HCT116 (cell line): Measurements from ENCODE around the gene PRR3. TPM values are rescaled to one million over a fixed set of nuclear protein-coding genes. Genes with fewer than 3 reads are reported as not detected.

Source experiments
- ATAC-seq: fragments of 200-7000 bp; cut with Tn5 transposase; 2 replicates; pipeline ENCODE4 v1.9.1; 2020; ENCODE audit warnings: mild to moderate bottlenecking, moderate library complexity
- BruUV-seq: library from RNA; stranded (reverse); fragments of 400-500 nt; replicated peaks from 2 replicates; lab custom pipeline; 2021; lab: Mats Ljungman, UMichigan
- CTCF ChIA-PET: fragments of 300-600 bp; sonication (Branson Sonifier 250); formaldehyde crosslinking; loops from one replicate; lab custom pipeline; 2021; ENCODE audit warnings: antibody characterized with exemption; lab: Charles Lee
- POLR2A ChIA-PET: fragments of 300-600, 350-600 bp; sonication (Branson Sonifier 250); formaldehyde crosslinking; loops from one replicate; lab custom pipeline; 2021; ENCODE audit warnings: antibody characterized with exemption; lab: Charles Lee
- RAD21 ChIA-PET, 2 experiments: fragments of 300-600 bp; sonication (Branson Sonifier 250); formaldehyde crosslinking; loops; one replicate each; lab custom pipeline; 2023; ENCODE audit warnings: low total read pairs in 2 of 2; ENCODE audit not compliant: uncharacterized antibody in 2 of 2, unreplicated experiment in 2 of 2, low non-redundant PET in 1 of 2; lab: Charles Lee
- DNase-seq: peaks from one replicate; pipeline ENCODE4 v3.0.0-alpha.2; 2010; ENCODE audit warnings: low read depth, low spot score
- H2AFZ ChIP-seq: fragments of 200-600 bp; shearing (Covaris generic), sonication (generic); 2 replicates; pipeline ENCODE4 v1.6.1; 2017; ENCODE audit warnings: low read depth, mixed run types, mixed read lengths, antibody characterized with exemption, low read length; ENCODE audit not compliant: poor library complexity, severe bottlenecking
- H3K27ac ChIP-seq: 2 replicates; pipeline ENCODE4 v1.5.1; 2012; ENCODE audit warnings: low read depth, low read length
- H3K27me3 ChIP-seq: fragments of 200-600 bp; sonication (generic); 2 replicates; pipeline ENCODE4 v1.6.1; 2016; ENCODE audit warnings: mixed run types, low read length, mixed read lengths; ENCODE audit not compliant: insufficient read depth
- H3K36me3 ChIP-seq, 2 experiments: fragments of 200-500 bp in 1 of 2; fragments of 200-600 bp in 1 of 2; sonication (Bioruptor generic) in 1 of 2; sonication (generic) in 1 of 2; 2 replicates each; pipeline versions ENCODE4 v1.5.1 to v1.6.1; 2014 to 2016; ENCODE audit warnings: low read length in 2 of 2, inconsistent platforms in 1 of 2, mixed read lengths in 1 of 2, mixed run types in 1 of 2; ENCODE audit not compliant: insufficient read depth in 2 of 2, control insufficient read depth in 1 of 2
- H3K4me1 ChIP-seq, 2 experiments: fragments of 200-600 bp in 1 of 2; sonication (generic) in 1 of 2; 2 replicates each; pipeline versions ENCODE4 v1.5.1 to v1.6.1; 2012 to 2017; ENCODE audit warnings: low read length in 2 of 2, inconsistent platforms in 1 of 2, mild to moderate bottlenecking in 1 of 2, mixed read lengths in 1 of 2, mixed run types in 1 of 2, moderate library complexity in 1 of 2; ENCODE audit not compliant: insufficient read depth in 2 of 2, control insufficient read depth in 1 of 2
- H3K4me2 ChIP-seq: fragments of 200-600 bp; sonication (generic); 2 replicates; pipeline ENCODE4 v1.6.1; 2017; ENCODE audit warnings: mixed run types, low read length, mixed read lengths
- H3K4me3 ChIP-seq, 2 experiments: fragments of 200-600 bp in 1 of 2; sonication (generic) in 1 of 2; replicated peaks in 1 of 2; 2 replicates each; pipeline ENCODE4 v1.5.1; 2011 to 2016; ENCODE audit warnings: low read length in 2 of 2, control low read depth in 1 of 2, low read depth in 1 of 2, mild to moderate bottlenecking in 1 of 2, mixed read lengths in 1 of 2, mixed run types in 1 of 2
- H3K79me2 ChIP-seq: fragments of 200-600 bp; sonication (generic); 2 replicates; pipeline ENCODE4 v1.6.1; 2017; ENCODE audit warnings: mild to moderate bottlenecking, mixed run types, low read length, moderate library complexity, mixed read lengths; ENCODE audit not compliant: insufficient read depth
- H3K9ac ChIP-seq: fragments of 200-600 bp; sonication (generic); 2 replicates; pipeline ENCODE4 v1.6.1; 2016; ENCODE audit warnings: low read length, mixed read lengths
- H3K9me2 ChIP-seq: fragments of 200-600 bp; sonication (generic), shearing (Covaris generic); 2 replicates; pipeline ENCODE4 v1.6.1; 2017; ENCODE audit warnings: mixed run types, mild to moderate bottlenecking, moderate library complexity; ENCODE audit not compliant: insufficient read depth
- H3K9me3 ChIP-seq, 2 experiments: fragments of 200-500 bp in 1 of 2; fragments of 200-600 bp in 1 of 2; sonication (Bioruptor generic) in 1 of 2; sonication (generic) in 1 of 2; 2 replicates each; pipeline ENCODE4 v1.6.1; 2014 to 2017; ENCODE audit warnings: low read length in 2 of 2, mixed read lengths in 2 of 2, inconsistent platforms in 1 of 2, low read depth in 1 of 2, mild to moderate bottlenecking in 1 of 2, mixed run types in 1 of 2, moderate library complexity in 1 of 2; ENCODE audit not compliant: control insufficient read depth in 1 of 2, insufficient read depth in 1 of 2
- H4K20me1 ChIP-seq: fragments of 200-600 bp; sonication (generic), shearing (Covaris generic); 2 replicates; pipeline ENCODE4 v1.6.1; 2017; ENCODE audit warnings: mixed run types, mild to moderate bottlenecking, moderate library complexity; ENCODE audit not compliant: insufficient read depth
- CEBPB ChIP-seq: IDR thresholded peaks from 2 replicates; pipeline ENCODE4 v1.6.1; 2012; ENCODE audit warnings: low read depth
- ELF1 ChIP-seq: IDR thresholded peaks from 2 replicates; pipeline ENCODE4 v1.6.1; 2012; ENCODE audit warnings: low read depth, borderline replicate concordance
- EZH2 ChIP-seq: fragments of 200-600 bp; sonication (generic); IDR thresholded peaks from 2 replicates; pipeline ENCODE4 v1.6.1; 2017; ENCODE audit warnings: antibody characterized with exemption, mixed run types
- FOSL1 ChIP-seq: IDR thresholded peaks from 2 replicates; pipeline ENCODE4 v1.6.1; 2012; ENCODE audit warnings: low read depth
- POLR2A ChIP-seq: IDR thresholded peaks from 2 replicates; pipeline ENCODE4 v1.7.0; 2011; ENCODE audit warnings: borderline replicate concordance; ENCODE audit not compliant: insufficient read depth, insufficient read length; ENCODE audit errors: extremely low read depth
- POLR2AphosphoS5 ChIP-seq: IDR thresholded peaks from 2 replicates; pipeline ENCODE4 v1.6.1; 2011; ENCODE audit warnings: mild to moderate bottlenecking, low read depth, low read length, moderate library complexity
- SP1 ChIP-seq: IDR thresholded peaks from 2 replicates; pipeline ENCODE4 v1.6.1; 2012; ENCODE audit warnings: low read depth
- SRF ChIP-seq: IDR thresholded peaks from 2 replicates; pipeline ENCODE4 v1.6.1; 2012; ENCODE audit warnings: low read depth
- YY1 ChIP-seq: IDR thresholded peaks from 2 replicates; pipeline ENCODE4 v1.6.1; 2011; ENCODE audit warnings: low read length, low read depth, moderate library complexity, mild to moderate bottlenecking; ENCODE audit not compliant: insufficient replicate concordance; ENCODE audit errors: extremely low read depth
- ZFX ChIP-seq: fragments of 450-650 bp; IDR thresholded peaks from 2 replicates; pipeline ENCODE4 v1.6.1; 2017
- intact Hi-C: fragments of 100-400 bp; cut with micrococcal nuclease; formaldehyde crosslinking; loops from 2 replicates; pipeline ENCODE4 v1.10.0; 2022
- total RNA-seq: library from RNA; stranded (reverse); gene quantifications from one replicate; pipeline ENCODE4 v1.2.1, GENCODE V29; 2021; ENCODE audit not compliant: unreplicated experiment
- TF ChIP-seq, protein P1 (sequence below), 3 experiments: fragments of 200-600 bp in 1 of 3; sonication (generic) in 1 of 3; IDR thresholded peaks in 2 of 3; conservative IDR thresholded peaks in 1 of 3; 2 replicates each; pipeline ENCODE4 v1.5.1; 2012 to 2017; ENCODE audit warnings: low read depth in 2 of 3, low read length in 2 of 3, antibody characterized with exemption in 1 of 3, borderline replicate concordance in 1 of 3, control low read depth in 1 of 3, mild to moderate bottlenecking in 1 of 3, mixed read lengths in 1 of 3, mixed run types in 1 of 3, moderate library complexity in 1 of 3; ENCODE audit not compliant: insufficient read depth in 1 of 3
- TF ChIP-seq, protein P2 (sequence below): IDR thresholded peaks from 2 replicates; pipeline ENCODE4 v1.6.1; 2012
- TF ChIP-seq, protein P3 (sequence below): IDR thresholded peaks from 2 replicates; pipeline ENCODE4 v1.6.1; 2011; ENCODE audit warnings: mild to moderate bottlenecking, low read length, moderate library complexity; ENCODE audit not compliant: insufficient replicate concordance; ENCODE audit errors: extremely low read depth
- TF ChIP-seq, protein P4 (sequence below): IDR thresholded peaks from 2 replicates; pipeline ENCODE4 v1.6.1; 2012; ENCODE audit warnings: low read depth

PRR3 gene
- total RNA-seq, 1 experiment from 2014 or later, result 16.7 TPM

DNA sequence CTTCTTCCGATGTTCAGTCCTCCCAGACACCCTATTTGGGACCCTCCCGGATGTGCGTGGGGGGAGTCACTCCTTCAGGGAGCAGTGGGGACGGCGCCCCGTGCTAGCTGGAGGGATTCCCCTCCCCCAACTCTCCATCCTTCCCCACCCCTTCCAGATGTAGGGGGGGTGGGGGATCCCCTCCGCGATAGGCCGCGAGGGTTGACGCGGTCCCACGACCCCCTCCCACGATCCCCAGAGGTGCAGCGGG, 1.4 kb upstream of the PRR3 start:
- peak overlapping the region; percentile 88 to 95 for H3K4me3 ChIP-seq
- no peaks in the 10 kb centered on the region for H3K9me3 ChIP-seq
- H3K9ac ChIP-seq, result peak overlapping the region; percentile 98
- H4K20me1 ChIP-seq, result no peaks in the 10 kb centered on the region
- ChIA-PET RAD21 (no interaction called here), POLR2A (interaction anchor here (0.6 to 2.8 kb wide), 3 partner anchors 11 to 23 kb away, joined by 3 to 12 read pairs (median 10); partner anchors contain the start of gene ABCF1), CTCF (interaction anchor here (3.5 to 4.7 kb wide), 2 partner anchors 10 to 14 kb away, joined by 13 to 25 read pairs; no protein-coding TSS in a partner anchor)
- ATAC-seq (no peak), DNase-seq (no peak)
- H3K4me2 ChIP-seq, result peak overlapping the region; percentile 91
- no peaks in the 10 kb centered on the region for H3K9me2 ChIP-seq
- TF ChIP-seq, protein P1, sequence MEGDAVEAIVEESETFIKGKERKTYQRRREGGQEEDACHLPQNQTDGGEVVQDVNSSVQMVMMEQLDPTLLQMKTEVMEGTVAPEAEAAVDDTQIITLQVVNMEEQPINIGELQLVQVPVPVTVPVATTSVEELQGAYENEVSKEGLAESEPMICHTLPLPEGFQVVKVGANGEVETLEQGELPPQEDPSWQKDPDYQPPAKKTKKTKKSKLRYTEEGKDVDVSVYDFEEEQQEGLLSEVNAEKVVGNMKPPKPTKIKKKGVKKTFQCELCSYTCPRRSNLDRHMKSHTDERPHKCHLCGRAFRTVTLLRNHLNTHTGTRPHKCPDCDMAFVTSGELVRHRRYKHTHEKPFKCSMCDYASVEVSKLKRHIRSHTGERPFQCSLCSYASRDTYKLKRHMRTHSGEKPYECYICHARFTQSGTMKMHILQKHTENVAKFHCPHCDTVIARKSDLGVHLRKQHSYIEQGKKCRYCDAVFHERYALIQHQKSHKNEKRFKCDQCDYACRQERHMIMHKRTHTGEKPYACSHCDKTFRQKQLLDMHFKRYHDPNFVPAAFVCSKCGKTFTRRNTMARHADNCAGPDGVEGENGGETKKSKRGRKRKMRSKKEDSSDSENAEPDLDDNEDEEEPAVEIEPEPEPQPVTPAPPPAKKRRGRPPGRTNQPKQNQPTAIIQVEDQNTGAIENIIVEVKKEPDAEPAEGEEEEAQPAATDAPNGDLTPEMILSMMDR (IDR thresholded peaks at IDR 0.05 in 2 of 3, conservative IDR thresholded peaks at IDR 0.05 in 1 of 3; ENCODE audit: borderline replicate concordance in 1 of 3, insufficient read depth in 1 of 3, low read depth in 2 of 3, low read length in 2 of 3), result no peak
- TF ChIP-seq EZH2, result no peak
- no peak for TF ChIP-seq CEBPB
- TF ChIP-seq ELF1, result no peak
- no peak for TF ChIP-seq YY1
- no peak for TF ChIP-seq FOSL1
- TF ChIP-seq, protein P2, sequence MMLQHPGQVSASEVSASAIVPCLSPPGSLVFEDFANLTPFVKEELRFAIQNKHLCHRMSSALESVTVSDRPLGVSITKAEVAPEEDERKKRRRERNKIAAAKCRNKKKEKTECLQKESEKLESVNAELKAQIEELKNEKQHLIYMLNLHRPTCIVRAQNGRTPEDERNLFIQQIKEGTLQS, result no peak
- TF ChIP-seq, protein P3, sequence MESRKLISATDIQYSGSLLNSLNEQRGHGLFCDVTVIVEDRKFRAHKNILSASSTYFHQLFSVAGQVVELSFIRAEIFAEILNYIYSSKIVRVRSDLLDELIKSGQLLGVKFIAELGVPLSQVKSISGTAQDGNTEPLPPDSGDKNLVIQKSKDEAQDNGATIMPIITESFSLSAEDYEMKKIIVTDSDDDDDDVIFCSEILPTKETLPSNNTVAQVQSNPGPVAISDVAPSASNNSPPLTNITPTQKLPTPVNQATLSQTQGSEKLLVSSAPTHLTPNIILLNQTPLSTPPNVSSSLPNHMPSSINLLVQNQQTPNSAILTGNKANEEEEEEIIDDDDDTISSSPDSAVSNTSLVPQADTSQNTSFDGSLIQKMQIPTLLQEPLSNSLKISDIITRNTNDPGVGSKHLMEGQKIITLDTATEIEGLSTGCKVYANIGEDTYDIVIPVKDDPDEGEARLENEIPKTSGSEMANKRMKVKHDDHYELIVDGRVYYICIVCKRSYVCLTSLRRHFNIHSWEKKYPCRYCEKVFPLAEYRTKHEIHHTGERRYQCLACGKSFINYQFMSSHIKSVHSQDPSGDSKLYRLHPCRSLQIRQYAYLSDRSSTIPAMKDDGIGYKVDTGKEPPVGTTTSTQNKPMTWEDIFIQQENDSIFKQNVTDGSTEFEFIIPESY, result no peak
- no peak for TF ChIP-seq SRF
- TF ChIP-seq, protein P4, sequence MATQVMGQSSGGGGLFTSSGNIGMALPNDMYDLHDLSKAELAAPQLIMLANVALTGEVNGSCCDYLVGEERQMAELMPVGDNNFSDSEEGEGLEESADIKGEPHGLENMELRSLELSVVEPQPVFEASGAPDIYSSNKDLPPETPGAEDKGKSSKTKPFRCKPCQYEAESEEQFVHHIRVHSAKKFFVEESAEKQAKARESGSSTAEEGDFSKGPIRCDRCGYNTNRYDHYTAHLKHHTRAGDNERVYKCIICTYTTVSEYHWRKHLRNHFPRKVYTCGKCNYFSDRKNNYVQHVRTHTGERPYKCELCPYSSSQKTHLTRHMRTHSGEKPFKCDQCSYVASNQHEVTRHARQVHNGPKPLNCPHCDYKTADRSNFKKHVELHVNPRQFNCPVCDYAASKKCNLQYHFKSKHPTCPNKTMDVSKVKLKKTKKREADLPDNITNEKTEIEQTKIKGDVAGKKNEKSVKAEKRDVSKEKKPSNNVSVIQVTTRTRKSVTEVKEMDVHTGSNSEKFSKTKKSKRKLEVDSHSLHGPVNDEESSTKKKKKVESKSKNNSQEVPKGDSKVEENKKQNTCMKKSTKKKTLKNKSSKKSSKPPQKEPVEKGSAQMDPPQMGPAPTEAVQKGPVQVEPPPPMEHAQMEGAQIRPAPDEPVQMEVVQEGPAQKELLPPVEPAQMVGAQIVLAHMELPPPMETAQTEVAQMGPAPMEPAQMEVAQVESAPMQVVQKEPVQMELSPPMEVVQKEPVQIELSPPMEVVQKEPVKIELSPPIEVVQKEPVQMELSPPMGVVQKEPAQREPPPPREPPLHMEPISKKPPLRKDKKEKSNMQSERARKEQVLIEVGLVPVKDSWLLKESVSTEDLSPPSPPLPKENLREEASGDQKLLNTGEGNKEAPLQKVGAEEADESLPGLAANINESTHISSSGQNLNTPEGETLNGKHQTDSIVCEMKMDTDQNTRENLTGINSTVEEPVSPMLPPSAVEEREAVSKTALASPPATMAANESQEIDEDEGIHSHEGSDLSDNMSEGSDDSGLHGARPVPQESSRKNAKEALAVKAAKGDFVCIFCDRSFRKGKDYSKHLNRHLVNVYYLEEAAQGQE, result no peak
- no peak for TF ChIP-seq POLR2AphosphoS5
- TF ChIP-seq SP1, result no peak
- no peak for TF ChIP-seq ZFX
- no peak for TF ChIP-seq POLR2A
- intact Hi-C loops, result loop anchor here (1.0 to 5.0 kb wide), 2 partner anchors 16 to 162 kb away; partner anchors contain the start of genes ABCF1 and MDC1
- peaks cover 54% of the 10 kb centered on the region for H3K79me2 ChIP-seq
- H3K27ac ChIP-seq, result peak overlapping the region; percentile 96
- H3K27me3 ChIP-seq, result no peaks in the 10 kb centered on the region
- H3K36me3 ChIP-seq, result peaks cover 22 to 33% of the 10 kb centered on the region in 2 experiments
- BruUV-seq, result no TSS peak
- peaks cover 10 to 23% of the 10 kb centered on the region in 2 experiments; a peak in 3 of 4 replicates for H3K4me1 ChIP-seq
- no peak overlapping the region for H2AFZ ChIP-seq
